NCI-H748 (cell line): ENCODE measurements around the gene SCGB2B2.
"Not testable (repeated sequence)": the region's sequence is repeated elsewhere in the genome, so short reads cannot be mapped to it uniquely, and the experiment has no call there.

Experiments used
- DNase-seq: peaks from one replicate; lab custom pipeline; 2025; ENCODE audit not compliant: unreplicated experiment; lab: John Stamatoyannopoulos, UW

The SCGB2B2 gene

GRCh38 chr19:34669305-34669704 is 7.7 kb downstream of the SCGB2B2 start:
- no peak for DNase-seq

DNA sequence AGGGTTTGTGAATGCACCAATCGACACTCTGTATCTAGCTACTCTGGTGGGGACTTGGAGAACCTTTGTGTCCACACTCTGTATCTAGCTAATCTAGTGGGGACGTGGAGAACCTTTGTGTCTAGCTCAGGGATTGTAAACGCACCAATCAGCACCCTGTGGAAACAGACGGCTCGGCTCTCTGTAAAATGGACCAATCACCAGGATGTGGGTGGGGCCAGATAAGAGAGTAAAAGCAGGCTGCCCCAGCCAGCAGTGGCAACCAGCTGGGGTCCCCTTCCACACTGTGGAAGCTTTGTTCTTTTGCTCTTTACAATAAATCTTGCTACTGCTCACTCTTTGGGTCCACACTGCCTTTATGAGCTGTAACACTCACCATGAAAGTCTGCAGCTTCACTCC is 8.3 kb downstream of the SCGB2B2 start:
- not testable (repeated sequence) for DNase-seq

- not testable (repeated sequence) for DNase-seq
Observed at GRCh38 chr19:34668077-34668689, 8.8 kb downstream of the SCGB2B2 start.

DNA sequence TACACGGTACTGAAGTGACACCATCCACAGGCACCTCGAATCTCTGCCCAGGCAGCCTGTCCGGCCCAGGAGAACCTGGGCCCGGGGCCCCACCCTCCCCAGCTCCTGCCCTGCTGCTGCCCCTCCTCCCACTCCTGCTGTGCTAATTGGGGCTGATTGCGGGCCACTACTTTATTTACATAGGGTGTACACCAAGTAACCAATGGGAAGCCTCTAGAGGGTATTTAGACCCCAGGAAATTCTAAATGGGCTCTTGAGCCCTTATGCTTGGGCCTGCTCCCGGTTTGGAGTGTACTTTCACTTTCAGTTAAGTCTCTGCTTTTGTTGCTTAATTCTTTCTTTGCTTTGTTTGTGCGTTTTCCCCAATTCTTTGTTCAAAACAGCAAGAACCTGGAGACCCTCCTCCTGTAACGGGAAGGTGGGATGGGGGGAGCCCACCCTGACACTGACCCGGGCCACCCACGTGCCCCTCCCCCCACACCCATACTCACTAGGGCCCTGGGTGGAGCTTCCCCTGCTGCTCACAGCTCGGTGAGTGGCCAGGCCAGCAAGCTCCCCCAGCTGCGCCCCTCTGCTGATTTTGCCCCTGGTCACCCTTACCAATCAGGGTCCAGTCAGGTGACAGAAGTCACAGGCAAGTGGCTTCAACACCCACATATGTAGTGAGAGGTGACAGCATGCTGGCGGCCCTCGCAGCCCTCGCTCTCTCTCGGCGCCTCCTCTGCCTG is 9.4 kb downstream of the SCGB2B2 start:
- DNase-seq = peak; percentile 86

GRCh38 chr19:34666958-34667265 is 10.0 kb downstream of the SCGB2B2 start:
- no peak for DNase-seq

DNA sequence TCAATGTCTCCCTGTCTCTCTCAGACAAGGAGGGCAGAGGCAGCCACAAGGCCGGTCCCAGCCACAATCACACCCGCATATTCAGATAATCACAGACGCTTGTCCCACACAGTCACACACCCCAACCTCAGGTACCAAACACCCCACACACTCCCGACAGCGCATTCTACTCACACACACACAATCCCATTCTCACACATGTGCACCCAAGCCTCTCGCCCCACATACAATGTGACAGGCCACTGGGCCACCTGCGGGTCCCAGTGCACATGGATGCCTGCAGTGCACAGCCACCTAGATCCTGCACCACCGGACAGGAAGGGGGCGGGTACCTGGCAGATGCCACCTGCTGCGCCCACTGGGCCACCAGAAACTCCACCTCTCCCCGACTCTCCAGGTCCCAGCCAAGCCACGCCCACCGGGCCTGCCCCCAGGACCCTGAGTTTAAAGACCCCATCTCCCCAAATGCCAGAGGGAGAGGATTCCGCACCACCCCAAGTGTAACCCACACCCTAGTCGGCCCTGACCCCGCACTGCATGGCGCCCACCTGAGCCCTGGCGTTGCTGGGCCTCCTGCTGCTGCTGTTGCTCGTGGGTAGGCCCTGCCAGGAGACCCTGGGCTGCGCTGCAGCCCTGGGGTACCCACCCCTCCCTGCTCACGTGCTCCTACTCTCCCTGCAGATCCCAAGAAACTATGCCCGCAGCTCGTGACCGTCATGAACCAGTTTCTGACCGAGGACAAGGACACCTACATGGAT is 10.6 kb downstream of the SCGB2B2 start:
- DNase-seq = no peak

DNA sequence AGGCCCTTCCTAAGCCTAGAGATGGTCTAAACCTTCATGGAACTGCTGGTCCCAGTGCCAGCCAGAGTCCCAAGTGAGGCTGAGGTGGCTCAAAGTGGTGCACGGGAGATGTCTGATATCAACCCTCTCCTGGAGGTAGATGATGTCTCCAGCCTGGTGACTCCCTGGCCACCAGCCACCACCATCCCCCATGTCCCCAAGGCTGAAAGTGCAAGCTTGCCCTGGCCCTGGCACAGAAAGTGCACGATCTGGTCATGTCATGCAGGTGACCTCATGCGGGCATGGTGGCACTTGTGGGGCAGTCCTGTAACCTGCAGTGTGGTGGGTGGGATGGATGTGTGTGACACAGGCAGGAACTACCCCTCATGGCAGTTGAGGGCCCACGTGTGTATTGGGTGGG is 11.7 kb downstream of the SCGB2B2 start:
- not testable (repeated sequence) for DNase-seq

DNA sequence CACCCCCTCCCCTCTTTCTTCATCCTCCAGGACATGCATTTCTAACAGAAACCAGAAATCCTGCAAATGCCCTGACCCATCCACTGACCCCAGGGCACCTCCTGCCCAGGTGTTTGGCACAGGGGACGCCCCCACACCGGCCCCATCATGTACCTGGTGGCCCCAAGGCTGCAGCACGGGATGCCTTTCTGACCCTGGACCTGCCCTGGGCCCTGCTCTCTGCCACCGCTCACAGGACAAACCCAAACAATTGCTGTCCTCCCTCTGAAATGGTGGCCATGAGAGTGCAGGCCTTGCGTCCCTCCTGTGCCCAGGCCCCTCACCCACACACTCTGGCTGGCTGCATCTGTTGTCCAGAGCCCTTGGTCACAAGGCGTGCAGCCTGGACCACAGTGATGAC is 12.1 kb downstream of the SCGB2B2 start:
- DNase-seq = no peak

DNA sequence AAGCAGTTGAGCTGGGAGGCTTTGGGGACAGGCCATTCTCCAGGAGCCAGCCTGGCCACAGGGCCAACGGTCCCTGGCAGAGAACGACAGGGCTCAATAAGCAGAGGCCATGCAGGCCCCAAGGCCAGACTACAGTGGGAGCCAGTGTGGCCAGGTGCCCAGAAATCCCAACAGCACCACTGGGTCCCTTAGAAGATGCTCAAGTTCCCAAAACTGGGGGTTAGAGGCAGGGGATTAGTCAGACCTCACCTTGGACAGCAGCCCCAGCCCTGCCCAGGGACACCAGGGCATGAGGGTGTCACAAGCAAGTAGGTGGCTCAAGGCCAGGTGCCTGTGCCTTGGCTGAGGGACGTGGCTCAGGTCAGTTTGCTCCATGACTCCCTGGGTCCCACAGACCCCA is 12.8 kb downstream of the SCGB2B2 start:
- no peak for DNase-seq

DNA sequence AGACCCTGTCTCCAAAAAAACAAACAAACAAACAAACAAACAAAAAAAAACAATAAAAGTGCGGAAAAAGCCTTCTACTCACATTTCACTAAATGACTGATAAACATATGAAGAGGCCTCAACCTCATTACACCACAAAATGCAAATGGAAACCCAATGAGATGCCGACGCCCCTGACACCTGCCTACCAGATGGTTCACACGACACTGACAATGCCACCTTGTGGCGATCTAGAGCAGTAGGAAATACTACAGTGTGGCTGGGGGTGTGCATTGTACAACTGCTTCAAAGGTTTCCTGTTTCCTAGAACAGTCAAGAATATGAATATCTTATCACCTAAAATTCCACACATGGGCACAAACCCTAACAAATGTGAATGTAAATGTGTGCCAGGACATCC is 14.0 kb downstream of the SCGB2B2 start:
- peak; percentile 60 for DNase-seq

DNA sequence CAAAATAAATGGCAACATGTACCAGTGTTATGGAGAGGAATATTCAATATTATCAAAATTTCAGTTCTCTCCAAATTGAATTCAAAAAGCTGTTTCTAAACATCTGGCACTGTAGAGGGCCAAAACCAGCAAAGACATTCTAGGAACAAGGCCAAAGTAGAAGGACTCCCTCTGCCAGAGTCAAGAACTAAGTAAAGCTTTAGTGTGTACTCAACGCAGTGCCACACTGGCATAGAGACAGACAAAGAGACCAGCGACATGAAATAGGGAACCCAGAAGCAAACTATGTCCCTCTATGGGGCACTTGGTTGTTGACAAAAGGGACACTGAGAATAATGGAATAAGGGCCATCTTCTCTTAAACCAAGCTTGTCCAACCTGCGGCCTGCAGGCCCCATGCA is 15.6 kb downstream of the SCGB2B2 start:
- no peak for DNase-seq

DNA sequence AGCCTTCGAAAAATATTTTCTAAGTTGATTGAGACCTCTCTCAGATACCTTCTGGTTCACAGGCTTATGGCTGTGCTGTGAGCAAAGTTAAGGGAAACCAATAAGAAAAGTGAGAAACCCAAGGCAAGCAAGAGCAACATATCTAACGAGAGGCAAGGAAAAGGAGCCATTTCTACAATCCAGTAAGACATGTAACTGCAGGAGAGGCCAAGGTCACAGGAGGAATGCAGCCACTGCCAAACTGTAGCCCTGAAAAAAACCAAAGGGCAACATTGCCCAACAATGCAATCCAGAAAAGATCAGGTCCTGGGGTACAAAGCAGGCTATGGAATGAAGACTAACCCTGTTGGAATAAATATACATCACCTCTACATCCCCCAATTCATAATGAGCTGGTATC is 21.3 kb downstream of the SCGB2B2 start:
- DNase-seq = no peak

GRCh38 chr19:34654796-34655195 is 22.2 kb downstream of the SCGB2B2 start:
- no peak for DNase-seq

DNA sequence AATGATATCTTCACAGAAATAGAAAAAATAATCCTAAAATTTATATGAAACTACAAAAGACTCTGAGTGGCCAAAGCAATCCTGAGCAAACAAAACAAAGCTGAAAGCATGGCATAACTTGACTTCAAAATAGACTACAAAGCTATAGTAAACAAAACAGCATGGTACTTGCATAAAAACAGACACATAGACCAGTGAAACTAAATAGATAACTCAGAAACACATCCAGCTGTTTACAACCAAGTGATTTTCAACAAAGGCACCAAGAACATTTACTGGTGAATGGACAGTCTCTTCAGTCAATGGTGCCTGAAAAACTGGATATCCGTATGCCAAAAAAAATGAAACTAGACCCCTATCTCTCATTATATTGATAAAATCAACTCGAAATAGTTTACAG is 25.2 kb downstream of the SCGB2B2 start:
- no peak for DNase-seq

DNA sequence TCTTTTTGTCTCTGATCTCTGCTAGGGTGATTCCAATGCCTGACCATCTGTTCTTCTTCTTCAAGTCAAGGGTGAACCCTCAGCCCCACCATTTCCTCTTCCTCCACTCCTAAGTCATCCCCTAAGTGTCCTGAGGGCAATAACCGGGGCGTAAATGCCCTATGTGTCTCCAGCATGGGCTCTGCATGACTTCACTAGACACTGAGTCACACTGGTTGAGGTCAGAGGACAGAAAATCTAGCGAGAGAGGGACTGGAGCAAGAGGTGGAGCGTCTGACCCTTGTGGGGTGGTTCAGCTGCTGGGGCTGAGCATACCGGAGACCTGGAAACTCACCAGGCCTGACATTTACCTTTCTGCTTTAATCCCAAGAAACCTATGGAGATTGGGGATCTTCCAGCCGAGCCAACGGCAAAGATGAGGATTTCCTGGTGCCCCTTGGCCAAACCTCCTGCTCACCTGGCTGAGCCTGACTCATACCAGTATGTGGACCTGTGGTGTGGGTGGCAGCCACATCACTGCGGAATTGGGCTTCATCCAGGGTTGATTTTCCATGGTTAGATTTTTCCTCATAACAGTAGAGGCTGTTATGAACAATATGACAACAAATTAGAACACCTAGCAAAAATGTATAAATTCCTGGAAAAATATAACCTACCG is 26.9 kb downstream of the SCGB2B2 start:
- no peak for DNase-seq

GRCh38 chr19:34645551-34645950 is 31.4 kb downstream of the SCGB2B2 start:
- no peak for DNase-seq

GRCh38 chr19:34644991-34645461 is 31.9 kb downstream of the SCGB2B2 start:
- DNase-seq = no peak

- DNase-seq = no peak
Observed at GRCh38 chr19:34642241-34642640, 34.7 kb downstream of the SCGB2B2 start.

- peak; percentile 77 for DNase-seq
Observed at GRCh38 chr19:34639491-34640085, 37.4 kb downstream of the SCGB2B2 start.

DNA sequence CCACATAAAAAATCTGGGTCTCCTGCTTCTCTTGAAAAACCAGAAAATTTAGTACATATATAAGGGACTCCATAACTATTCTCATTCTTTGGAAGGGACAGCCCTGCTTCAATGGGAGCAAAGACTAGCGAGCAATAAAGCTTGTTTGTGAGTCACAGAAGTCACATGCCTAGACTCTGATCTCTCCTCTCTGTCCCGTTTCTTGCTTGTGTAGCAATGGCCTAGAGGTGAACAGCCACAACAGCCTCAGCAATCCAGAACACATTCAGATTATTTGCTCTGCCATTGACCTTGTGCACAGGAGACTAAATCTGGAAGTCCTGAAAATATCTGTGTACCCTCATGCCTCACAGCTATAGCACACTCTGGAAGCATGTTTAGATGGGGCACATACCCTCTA is 43.2 kb downstream of the SCGB2B2 start:
- DNase-seq = no peak
